Measurements from ENCODE around the gene CX3CL1.

- TF ChIP-seq POLR2AphosphoS5 (IDR thresholded peaks at IDR 0.05) = no peak
- TF ChIP-seq CTCF (IDR thresholded peaks at IDR 0.05) = no peak
- no peak for TF ChIP-seq POLR2A (IDR thresholded peaks at IDR 0.05)
- TF ChIP-seq EP300 (IDR thresholded peaks at IDR 0.05) = no peak
Observed at GRCh38 chr16:57373117-57373947, 1.0 kb downstream of the CX3CL1 start.

All from suprapubic skin (tissue), 4 donors.